ENCODE measurements around the gene APOL5. TPM values are rescaled to one million over a fixed set of nuclear protein-coding genes. Genes with fewer than 3 reads are reported as not detected.

The APOL5 gene
- polyA plus RNA-seq, 1 of the 3 experiments (the other 2 are of a cell fraction): not detected

GRCh38 chr22:35756722-35757121 lies 39.0 kb downstream of the APOL5 start:
- ChIA-PET POLR2A (no interaction called here), CTCF (interaction anchor here (1.0 to 1.4 kb wide), 4 partner anchors 14 to 515 kb away, joined by 3 to 4 read pairs (median 4); no protein-coding TSS in a partner anchor)
- no peaks in the 10 kb centered on the region for H3F3A ChIP-seq (replicated peaks; ENCODE audit: insufficient read depth)
- no peaks in the 10 kb centered on the region for H3K27me3 ChIP-seq (ENCODE audit: insufficient read depth)
- no peaks in the 10 kb centered on the region for H4K20me1 ChIP-seq (ENCODE audit: insufficient read depth)
- H2AFZ ChIP-seq (ENCODE audit: low read depth): no peak overlapping the region
- peaks cover 66 to 85% of the 10 kb centered on the region in 2 experiments for H3K36me3 ChIP-seq (replicated peaks in 1 of 2; ENCODE audit: control insufficient read depth in 1 of 2, insufficient read depth in 2 of 2, low read length in 1 of 2)
- no peak overlapping the region for H3K4me2 ChIP-seq
- WGBS (ENCODE audit: low lambda C conversion rate): 98% methylated on average over 1 of the region's 1 CpG
- no peaks in the 10 kb centered on the region for H3K9me2 ChIP-seq
- no peak overlapping the region for H3K4me3 ChIP-seq (ENCODE audit: low read depth in 2 of 2, low read length in 1 of 2)
- TF ChIP-seq CHD2 (IDR thresholded peaks at IDR 0.05; ENCODE audit: low read length, partially characterized antibody) (no peak), GABPA (IDR thresholded peaks at IDR 0.05; ENCODE audit: low read depth) (no peak), USF1 (IDR thresholded peaks at IDR 0.05; ENCODE audit: borderline replicate concordance, low read depth) (no peak), CTCF (IDR thresholded peaks at IDR 0.05) (no peak), GATA2 (CRISPR knock-in tag; IDR thresholded peaks at IDR 0.05) (no peak), POLR2AphosphoS5 (IDR thresholded peaks at IDR 0.05; ENCODE audit: low read depth, low read length) (no peak), FOSL2 (IDR thresholded peaks at IDR 0.05; ENCODE audit: borderline replicate concordance, low read depth) (no peak), NFIC (IDR thresholded peaks at IDR 0.05; ENCODE audit: borderline replicate concordance) (no peak), EZH2phosphoT487 (IDR thresholded peaks at IDR 0.05; ENCODE audit: borderline replicate concordance, low read depth) (no peak), SMC3 (IDR thresholded peaks at IDR 0.05; ENCODE audit: low read depth, low read length) (no peak), RXRA (IDR thresholded peaks at IDR 0.05; ENCODE audit: borderline replicate concordance, low read depth) (no peak), NRF1 (IDR thresholded peaks at IDR 0.05; ENCODE audit: low read depth, low read length) (no peak), REST (IDR thresholded peaks at IDR 0.05; ENCODE audit: low read depth, low read length) (no peak), SIN3A (IDR thresholded peaks at IDR 0.05; ENCODE audit: borderline replicate concordance, low read depth, low read length) (no peak), USF2 (IDR thresholded peaks at IDR 0.05; ENCODE audit: borderline replicate concordance, low read depth, low read length) (no peak), ZBTB33 (IDR thresholded peaks at IDR 0.05; ENCODE audit: borderline replicate concordance, low read depth) (no peak), MEF2A (IDR thresholded peaks at IDR 0.05; ENCODE audit: borderline replicate concordance, low read depth) (no peak), MXI1 (IDR thresholded peaks at IDR 0.05; ENCODE audit: low read depth, low read length) (no peak), TCF12 (IDR thresholded peaks at IDR 0.05) (no peak), RAD21 (IDR thresholded peaks at IDR 0.05; ENCODE audit: low read length) (no peak)
- H3K79me2 ChIP-seq (ENCODE audit: insufficient read depth): 0 out of 2 replicates have a peak, but pooled peaks cover 11% of the 10 kb centered on the region
- DNase-seq: no peak
- no peak overlapping the region for H3K9ac ChIP-seq
- H3K27ac ChIP-seq (ENCODE audit: low read depth in 2 of 2, low read length in 1 of 2): no peak overlapping the region
- H3K4me1 ChIP-seq (ENCODE audit: control insufficient read depth in 1 of 2, insufficient read depth in 2 of 2, low read depth in 1 of 2, low read length in 1 of 2): no peaks in the 10 kb centered on the region; a peak in 2 of 4 replicates
- H3K9me3 ChIP-seq: no peaks in the 10 kb centered on the region
